HG03469 (cell line): Measurements from ENCODE around the gene APBB2.
"Not testable (repeated sequence)": the region's sequence is repeated elsewhere in the genome, so short reads cannot be mapped to it uniquely, and the experiment has no call there.

Experiments
- ATAC-seq: cut with Tn5 transposase; IDR thresholded peaks from one replicate; pipeline ENCODE4 v1.9.1; 2021; ENCODE audit warnings: mild to moderate bottlenecking, moderate library complexity, moderate number of reproducible peaks; ENCODE audit not compliant: unreplicated experiment

Gene APBB2

DNA sequence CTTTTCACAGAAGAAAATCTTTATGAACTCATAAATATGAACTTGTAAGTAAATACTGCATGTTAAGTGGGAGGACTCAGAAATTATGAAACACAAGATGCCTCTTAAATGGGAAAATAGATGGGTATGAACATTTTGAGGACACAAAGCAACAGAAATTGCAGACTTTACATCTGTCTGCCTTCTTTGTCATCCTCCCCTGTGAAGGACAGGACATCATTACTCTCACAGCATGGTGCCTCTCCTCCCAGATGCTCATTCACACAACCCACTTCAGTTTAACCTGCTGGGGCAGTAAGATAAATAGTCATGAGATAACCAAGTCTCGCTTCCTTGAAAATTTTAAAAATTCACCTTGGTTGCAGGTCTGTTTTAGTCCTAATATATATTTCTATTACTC, 144.5 kb downstream of the APBB2 start:
- ATAC-seq: no peak

DNA sequence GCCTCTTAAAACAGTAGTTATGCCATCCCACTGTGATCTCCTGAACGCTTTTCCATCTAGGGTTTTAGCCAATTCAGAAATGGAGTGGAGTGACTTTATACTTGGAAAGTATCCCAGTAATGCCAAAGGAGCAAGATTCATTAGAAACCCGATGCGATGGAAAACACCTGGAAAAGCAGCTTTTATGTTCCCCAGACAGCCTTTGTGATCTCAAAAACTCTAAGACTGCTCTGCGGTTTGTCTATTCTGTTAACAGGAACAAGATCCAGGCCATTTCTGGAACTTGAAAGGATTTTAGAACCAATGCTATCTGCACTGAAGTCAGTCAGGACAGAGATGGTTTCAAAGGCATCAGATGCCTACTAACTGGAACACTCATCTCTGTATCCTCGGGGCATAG, 145.1 kb downstream of the APBB2 start:
- ATAC-seq: no peak

DNA sequence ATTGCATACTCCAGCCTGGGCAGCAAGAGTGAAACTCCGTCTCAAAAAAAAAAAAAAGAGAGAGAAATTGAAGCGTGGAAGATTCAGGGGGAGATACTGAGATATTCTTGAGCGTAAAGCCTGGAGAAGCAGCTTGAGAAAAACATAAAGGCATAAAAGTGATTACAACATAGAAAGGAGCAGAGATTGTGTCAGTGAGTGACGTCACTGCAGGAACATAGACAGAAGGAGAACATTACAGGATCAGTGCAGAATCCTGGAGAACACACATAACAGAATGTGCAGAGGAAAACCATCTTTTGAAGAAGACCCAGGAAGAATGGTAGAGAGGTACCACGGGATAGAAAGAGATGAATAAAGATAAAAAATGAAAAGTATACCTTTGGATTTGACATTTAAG, 147.0 kb downstream of the APBB2 start:
- ATAC-seq: no peak

DNA sequence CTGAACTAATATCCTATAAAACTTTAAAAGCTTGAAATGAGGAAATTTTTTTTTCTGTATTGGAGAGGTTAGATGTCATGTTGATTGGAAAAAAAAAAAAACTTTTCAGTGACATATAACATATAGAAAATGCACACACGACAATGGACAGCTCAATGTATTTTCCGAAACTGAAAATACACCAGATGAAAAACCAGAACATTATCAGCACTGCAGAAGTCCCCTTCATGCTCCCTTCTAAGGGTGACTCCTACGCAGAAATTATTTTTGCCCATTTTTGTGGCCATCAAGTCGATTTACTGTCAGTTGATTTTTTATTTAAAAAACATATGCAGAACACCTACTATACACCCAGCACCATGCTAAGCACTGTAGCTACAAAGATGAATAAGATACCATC, 148.3 kb downstream of the APBB2 start:
- ATAC-seq: no peak

DNA sequence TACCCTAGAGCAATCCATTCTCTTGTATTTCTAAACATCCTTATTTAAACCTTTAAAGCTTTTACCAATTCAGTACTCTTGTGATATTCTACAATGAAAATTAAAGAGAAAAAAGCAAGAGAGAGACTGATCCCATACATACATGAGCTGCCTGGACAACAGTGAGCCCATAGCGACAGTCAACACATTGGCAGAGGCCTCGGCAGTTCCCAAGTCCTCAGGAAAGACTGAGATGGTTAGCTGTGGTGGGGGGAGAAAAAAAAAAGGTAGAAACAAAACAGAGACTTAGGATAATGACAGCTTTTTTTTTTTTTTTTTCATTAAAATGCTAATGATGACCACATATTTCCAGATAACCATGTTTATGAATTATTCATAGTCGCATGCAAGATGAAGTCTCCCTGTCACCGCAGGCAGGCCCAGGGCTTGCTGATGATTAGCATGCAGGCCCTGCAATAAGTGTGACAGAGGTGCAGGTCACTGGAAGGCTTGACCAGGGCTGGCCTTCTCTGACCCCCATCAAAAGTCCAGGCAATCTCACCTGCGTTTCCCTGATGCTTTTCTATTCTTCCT, 148.8 kb downstream of the APBB2 start:
- no peak for ATAC-seq

DNA sequence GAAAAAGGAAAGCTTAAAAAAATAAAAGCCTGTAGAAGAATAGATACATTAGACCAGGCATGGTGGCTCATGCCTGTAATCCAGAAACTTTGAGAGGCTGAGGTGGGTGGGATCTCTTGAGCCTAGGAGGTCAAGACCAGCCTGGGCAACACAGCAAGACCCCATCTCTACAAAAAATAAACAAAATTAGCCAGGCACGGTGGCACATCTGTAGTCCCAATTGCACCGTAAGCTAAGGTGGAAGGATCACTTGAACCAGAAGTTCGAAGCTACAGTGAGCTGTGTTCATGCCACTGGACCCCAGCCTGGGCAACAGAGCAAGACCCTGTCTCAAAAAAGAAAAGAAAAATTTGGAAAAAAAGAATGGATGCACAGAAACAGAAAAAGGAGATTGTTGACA, 149.4 kb downstream of the APBB2 start:
- ATAC-seq: no peak

DNA sequence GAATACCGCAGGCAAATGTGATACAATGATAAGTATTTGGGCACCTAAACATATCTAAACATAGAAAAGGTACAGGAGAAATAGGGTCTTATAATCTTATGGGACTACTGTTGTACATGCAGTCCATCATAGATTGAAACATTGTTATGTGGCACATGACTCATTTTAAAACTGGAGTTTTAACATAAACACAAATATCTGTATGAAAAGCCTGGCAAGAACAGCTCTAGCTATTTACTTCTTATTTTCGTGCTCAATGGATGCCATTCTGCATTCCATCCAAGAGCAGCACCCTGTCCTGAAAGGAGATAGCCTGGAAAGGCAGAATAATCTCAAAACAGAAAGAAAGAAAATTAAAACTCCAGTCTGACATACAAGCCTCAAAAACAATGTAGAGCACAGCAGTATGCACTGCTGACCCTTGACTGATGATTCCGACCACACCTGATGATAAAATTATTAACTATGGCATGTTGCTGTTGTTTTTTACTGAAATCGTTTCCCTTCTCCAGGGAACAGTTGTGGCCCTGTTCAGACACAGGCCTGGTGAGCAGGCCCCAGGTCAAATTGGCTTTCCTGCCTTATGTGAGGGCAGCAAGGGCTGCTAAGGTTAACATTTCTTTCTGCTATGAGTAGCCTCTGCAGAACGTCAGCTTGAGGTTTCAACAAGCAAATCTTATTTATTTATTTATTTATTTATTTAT, 152.7 kb downstream of the APBB2 start:
- ATAC-seq: no peak

DNA sequence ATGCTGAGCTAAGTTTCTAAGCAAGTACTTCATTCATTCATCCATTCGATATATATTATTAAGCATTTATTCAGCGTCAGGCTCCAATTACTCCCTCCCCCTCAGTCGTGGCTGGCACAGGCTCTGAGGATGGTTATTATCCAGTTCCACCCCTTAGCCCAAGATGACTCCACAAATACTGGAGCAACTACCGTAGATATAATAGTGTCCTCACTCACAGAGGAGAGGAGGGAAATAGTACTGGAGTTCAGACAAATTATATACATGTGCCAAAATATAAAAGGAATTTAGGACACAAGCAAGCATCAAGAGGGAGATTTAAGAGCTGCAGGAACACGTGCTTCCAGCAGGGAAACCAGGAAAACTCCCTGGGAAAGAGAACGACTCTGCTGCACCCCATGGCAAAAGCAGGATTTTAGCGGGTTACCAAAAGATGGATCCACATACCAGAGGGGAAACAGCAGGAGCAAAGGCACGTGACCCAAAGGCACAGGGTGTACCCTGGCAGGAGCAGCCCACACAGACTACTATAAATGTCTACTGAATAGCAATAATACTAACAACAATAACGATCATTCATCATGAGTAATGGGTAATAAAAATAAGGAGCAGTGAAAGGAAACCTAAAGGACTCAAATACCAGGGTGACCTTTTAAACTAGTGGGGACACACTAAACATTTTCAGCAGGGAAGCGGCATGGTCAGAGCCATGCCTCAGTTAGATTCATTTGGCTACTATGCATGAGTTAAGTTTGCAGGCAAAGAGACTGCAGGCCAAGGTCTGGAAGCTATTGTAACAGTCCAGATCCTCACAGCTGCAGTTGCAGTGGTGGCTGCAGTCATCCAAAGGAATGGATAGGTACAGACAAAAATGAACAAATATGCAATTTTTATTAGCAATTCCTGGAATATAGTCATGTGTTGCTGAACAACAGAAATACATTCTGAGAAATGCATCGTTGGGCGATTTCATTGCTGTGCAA, 153.7 kb downstream of the APBB2 start:
- no peak for ATAC-seq

DNA sequence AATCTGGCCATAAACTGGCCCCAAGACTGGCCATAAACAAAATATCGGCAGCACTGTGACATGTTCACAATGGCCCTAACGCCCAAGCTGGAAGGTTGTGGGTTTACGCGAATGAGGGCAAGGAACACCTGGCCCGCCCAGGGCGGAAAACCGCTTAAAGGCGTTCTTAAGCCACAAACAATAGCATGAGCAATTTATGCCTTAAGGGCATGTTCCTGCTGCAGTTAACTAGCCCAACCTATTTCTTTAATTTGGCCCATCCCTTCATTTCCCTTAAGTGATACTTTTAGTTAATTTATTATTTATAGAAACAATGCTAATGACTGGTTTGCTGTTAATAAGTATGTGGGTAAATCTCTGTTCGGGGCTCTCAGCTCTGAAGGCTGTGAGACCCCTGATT, 154.9 kb downstream of the APBB2 start:
- ATAC-seq: not testable (repeated sequence)

DNA sequence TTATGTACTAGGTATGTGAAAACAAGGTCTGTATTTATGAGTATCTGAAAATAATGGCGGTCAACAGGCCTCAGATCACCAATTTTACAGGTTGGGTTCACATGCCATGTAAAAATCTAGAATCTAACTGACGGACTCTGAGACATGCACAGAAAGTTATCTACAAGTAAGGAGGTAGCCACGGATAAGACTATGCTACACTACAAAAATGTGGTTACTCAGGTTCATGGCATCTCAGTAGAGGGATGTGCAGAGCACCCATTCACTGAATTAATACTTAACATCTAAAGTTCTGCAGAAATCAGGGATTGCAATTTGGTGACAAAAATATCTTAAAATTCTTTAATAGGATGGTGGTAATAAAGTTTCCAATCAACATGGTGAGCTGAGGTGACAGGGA, 155.9 kb downstream of the APBB2 start:
- ATAC-seq: no peak

DNA sequence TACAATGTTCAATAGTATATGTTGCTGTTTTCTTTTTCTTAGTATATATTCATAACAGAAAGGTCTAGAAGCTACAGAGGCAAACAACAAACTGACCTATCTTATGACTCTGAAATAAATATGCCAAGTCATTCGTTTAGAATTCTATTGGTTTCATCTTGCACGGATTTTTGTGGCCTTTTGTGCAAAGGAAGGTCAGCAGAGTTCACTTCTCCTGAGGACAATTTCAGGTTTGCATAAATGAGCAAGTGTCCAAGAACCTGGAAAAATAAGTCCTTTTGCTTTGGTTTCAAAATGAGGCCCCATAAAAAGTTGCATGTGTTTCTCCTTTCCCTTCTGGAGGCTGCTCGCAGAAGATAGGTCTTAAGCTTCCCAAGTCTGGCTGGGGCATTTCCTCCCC, 156.9 kb downstream of the APBB2 start:
- ATAC-seq: no peak

DNA sequence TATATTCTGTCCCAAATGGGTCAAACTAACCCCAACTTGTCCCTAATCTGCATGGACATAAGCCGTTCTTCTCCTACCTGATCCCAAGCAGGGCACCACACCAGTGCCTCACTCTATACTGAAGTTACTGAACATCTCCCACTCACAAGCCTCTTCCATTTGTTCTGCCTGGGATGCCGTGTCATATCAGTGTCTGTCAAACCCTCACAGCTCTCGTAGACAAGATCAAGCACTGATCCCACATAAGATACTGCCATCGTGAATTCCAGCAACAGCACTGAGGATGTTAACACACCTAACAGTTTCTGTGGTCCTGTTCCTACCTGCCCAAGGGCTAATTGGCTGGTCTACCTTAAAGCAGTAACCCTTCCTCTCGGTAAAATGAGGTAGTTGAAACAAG, 162.1 kb downstream of the APBB2 start:
- no peak for ATAC-seq

DNA sequence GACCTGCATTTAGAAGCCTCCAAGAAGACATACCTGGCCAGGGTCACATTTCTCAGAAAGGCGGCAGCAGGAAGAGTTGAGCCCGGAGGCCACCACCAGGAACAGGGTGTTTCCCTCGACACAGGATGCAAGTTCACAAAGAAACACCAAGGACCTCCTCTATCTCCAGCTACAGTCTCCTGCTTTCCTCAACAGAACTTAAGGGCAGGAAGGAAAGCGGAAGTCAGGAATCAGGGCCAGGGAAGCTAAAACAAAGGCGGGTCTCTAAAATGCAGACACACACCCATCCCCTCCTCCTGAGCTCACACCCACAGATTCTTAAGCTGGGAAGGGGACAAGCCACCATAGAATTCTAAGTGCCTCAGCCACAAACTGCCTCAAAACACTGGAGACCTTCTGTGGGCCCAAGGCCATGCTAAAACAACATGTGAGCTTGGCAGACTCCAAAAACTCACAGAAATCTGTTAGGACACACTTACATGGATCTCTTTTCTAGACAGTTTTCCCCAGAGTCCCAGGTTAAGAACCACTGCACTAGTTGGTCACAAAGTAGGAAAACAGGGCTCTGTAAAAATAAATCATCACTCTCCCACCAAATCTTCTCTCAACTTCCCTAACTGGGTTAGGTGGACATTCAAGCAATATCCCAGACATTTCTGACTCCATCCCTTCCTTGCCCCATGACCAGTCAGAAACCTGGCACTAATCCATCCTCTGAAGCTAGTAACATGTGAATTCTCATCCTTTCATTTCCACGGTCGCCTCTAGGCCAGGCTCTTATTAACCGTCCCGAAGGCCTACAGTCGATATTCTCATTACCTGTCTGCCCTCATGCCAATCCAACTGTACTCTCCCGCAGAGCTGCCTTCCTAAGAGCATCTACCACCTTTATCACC, 163.2 kb downstream of the APBB2 start:
- ATAC-seq: no peak

DNA sequence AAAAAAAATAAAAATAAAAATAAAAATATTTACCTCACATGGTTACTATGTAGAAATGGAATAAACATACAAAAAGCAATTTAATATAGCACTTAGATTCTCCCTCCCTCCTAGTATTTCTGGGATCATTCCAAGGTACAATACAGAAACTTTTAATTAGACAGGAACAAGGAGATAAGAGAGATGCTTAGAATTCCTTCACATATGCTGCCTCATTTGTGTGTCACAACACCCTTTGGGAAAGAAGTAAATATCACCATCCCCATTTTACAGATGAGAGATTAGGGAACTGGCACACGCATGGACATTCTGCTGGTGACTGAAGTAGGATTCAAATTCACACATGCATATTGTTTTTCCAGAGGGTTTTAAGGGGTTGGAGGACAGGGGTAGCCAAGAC, 164.2 kb downstream of the APBB2 start:
- ATAC-seq: no peak

DNA sequence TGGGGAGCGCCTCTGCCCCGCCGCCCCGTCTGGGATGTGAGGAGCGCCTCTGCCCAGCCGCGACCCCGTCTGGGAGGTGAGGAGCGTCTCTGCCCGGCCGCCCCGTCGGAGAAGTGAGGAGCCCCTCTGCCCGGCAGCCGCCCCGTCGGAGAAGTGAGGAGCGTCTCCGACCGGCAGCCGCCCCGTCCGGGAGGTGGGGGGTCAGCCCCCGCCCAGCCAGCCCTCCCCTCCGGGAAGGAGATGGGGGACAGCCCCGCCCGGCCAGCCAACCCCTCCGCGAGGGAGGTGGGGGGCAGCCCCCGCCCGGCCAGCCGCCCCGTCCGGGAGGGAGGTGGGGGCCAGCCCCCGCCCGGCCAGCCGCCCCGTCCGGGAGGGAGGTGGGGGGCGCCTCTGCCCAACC, 165.2 kb downstream of the APBB2 start:
- ATAC-seq: not testable (repeated sequence)

DNA sequence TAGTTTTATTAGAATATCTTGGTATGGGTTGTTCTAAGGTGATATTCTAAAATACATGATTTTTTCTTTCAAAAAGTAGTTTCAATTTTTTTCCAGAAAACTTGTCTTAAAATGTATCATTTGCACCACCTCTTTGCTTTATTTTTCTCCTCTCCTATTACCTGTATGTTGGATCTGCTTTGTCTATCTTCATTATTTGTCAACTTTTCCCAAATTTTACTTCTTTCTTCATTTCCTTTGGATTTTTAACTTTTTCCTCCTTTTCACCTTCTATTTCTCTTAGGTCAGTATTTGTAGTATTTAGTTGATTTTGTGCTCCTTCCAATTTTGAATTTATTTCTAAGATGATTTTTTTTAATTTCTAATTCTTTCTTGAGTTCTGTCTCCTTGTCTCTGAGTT, 169.6 kb downstream of the APBB2 start:
- no peak for ATAC-seq

DNA sequence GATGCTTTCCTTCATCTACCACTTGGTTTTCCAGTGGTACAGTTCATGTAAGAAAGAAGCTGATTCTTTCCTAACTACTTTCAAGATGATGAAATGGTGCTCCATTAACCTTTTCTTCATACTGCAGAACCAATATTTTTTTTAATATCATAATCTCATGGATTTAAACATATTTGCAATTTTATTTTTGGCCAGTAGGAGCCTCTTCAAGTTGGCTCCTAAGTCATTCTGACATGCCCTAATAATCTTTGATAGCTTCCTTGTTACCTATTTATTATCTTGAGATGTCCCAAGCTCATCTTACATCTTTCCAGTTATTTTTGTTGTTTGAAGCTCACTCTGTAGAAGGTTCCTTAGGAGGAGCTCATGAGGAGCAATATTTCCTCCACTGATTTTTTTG, 170.2 kb downstream of the APBB2 start:
- no peak for ATAC-seq

DNA sequence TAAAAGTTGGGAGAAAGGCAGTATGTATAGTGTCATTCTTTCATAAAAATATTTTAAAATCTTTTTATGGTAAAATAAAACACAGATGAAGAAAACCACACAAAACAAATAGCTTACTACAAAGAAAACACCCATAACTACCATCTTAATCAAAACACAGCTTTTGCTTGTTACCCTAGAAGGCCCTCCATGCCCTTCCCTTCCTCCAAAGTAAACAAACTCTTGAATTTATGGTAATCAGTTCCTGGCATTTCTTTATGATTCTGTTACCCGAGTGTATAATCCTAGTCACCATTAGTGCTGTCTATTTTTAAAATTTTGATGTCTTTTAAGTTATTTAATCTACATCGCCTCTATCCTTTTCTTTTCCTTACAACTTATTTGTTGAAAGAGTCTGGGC, 170.9 kb downstream of the APBB2 start:
- no peak for ATAC-seq

DNA sequence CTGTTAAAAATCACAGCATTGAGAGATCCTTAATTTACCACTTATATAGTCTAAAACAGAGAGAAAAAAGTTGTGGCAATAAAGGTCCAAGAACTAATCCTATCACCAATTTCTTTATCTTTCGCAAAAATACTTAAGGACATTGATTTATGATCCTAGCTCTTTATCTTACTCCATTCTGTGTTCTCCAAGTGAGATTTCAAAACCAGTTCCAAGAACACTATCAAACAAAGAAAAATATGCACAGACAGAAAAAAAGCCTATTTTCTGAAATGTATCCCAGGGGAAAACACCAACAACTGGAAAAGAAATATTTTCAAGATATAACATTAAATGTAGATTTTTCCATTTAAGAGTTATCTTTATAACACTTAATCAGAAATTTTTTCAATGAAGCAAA, 172.8 kb downstream of the APBB2 start:
- no peak for ATAC-seq

DNA sequence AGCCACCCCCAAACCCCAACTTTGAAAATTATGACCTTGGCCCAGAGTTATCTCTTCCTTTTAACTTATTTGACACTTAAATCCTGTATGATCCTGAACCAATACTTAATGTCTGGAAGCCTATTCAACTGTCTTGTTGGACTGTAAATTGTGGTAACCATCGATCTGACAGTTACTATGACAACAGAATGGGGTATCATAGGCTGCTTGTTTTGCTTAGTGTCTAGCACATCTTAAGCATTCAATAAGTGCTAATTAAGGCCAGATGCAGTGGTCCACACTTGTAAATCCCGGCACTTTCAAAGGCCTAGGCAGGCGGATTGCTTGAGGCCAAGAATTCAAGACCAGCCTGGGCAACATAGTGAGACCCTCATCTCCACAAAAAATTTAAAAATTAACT, 175.0 kb downstream of the APBB2 start:
- no peak for ATAC-seq

DNA sequence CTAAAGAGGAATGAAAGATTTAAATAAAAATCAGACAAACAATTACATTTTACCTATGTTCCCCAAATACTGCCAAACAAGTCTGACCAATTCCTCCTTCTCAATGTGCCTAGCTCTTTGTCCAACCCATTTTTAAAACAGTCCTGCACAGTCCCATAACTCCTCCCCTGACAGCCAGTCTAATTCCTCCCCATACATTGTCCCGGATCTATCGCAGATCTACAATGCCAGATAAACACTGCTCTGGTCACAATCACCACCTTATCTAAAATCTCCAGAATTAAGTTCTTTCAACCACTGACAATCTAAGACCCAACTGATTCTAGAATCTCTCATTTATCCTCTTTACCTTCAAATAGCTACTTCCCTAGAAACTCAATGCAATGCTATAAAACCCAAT, 176.0 kb downstream of the APBB2 start:
- ATAC-seq: no peak
